HepG2 (cell line): ENCODE data around the gene SGMS1. TPM values are rescaled to one million over a fixed set of nuclear protein-coding genes. Genes with fewer than 3 reads are reported as not detected.

Source experiments
- ARNT ChIP-seq: fragments of 450-650 bp; IDR thresholded peaks from 2 replicates; pipeline ENCODE4 v1.6.1; 2017
- CBFB ChIP-seq: sonication (generic); formaldehyde crosslinking; IDR thresholded peaks from 2 replicates; pipeline ENCODE4 v1.4.0; 2020; ENCODE audit warnings: missing genetic modification reagents
- DPF2 ChIP-seq: sonication (generic); formaldehyde crosslinking; IDR thresholded peaks from 2 replicates; pipeline ENCODE4 v1.4.0; 2020; ENCODE audit warnings: mild to moderate bottlenecking, low read depth, missing genetic modification reagents, borderline replicate concordance
- EP300 ChIP-seq, 3 experiments: sonication (generic) in 1 of 3; formaldehyde crosslinking in 1 of 3; IDR thresholded peaks; 2 replicates each; pipeline versions ENCODE4 v1.5.1 to v1.6.1; 2011 to 2020; ENCODE audit warnings: low read depth in 2 of 3, low read length in 2 of 3, borderline replicate concordance in 1 of 3, improper control_type of control experiment in 1 of 3, mild to moderate bottlenecking in 1 of 3, missing genetic modification reagents in 1 of 3, moderate library complexity in 1 of 3
- FIP1L1 ChIP-seq: fragments of 200-400 bp; formaldehyde crosslinking; IDR thresholded peaks from 2 replicates; pipeline ENCODE4 v1.6.1; 2018; ENCODE audit warnings: low read depth, mild to moderate bottlenecking, low read length, moderate library complexity, borderline replicate concordance; ENCODE audit not compliant: insufficient read depth
- FUBP1 ChIP-seq: sonication (generic); formaldehyde crosslinking; IDR thresholded peaks from 2 replicates; pipeline ENCODE4 v1.5.1; 2020; ENCODE audit warnings: missing genetic modification reagents, mild to moderate bottlenecking, borderline replicate concordance
- HNF4A ChIP-seq: sonication (generic); formaldehyde crosslinking; IDR thresholded peaks from 2 replicates; pipeline ENCODE4 v1.4.0; 2020; ENCODE audit warnings: missing genetic modification reagents
- LCORL ChIP-seq, 2 experiments: fragments of 450-650 bp in 1 of 2; sonication (generic) in 1 of 2; formaldehyde crosslinking in 1 of 2; IDR thresholded peaks; 2 replicates each; pipeline versions ENCODE4 v1.5.0 to v1.6.1; 2017 to 2020; ENCODE audit warnings: antibody characterized with exemption in 1 of 2, missing genetic modification reagents in 1 of 2
- LRRFIP1 ChIP-seq: sonication (generic); formaldehyde crosslinking; conservative IDR thresholded peaks from 2 replicates; pipeline ENCODE4 v1.4.0; 2020; ENCODE audit warnings: missing genetic modification reagents
- MZF1 ChIP-seq: sonication (generic); formaldehyde crosslinking; IDR thresholded peaks from 2 replicates; pipeline ENCODE4 v1.8.1; 2023; ENCODE audit warnings: mild to moderate bottlenecking, missing genetic modification reagents, borderline replicate concordance
- PAX8 ChIP-seq: sonication (generic); formaldehyde crosslinking; IDR thresholded peaks from 2 replicates; pipeline ENCODE4 v1.8.0; 2022; ENCODE audit warnings: mild to moderate bottlenecking, missing genetic modification reagents, borderline replicate concordance
- SETDB1 ChIP-seq: sonication (generic); formaldehyde crosslinking; IDR thresholded peaks from 2 replicates; pipeline ENCODE4 v1.5.1; 2020; ENCODE audit warnings: missing genetic modification reagents, mild to moderate bottlenecking, borderline replicate concordance
- THYN1 ChIP-seq: sonication (generic); formaldehyde crosslinking; IDR thresholded peaks from 2 replicates; pipeline ENCODE4 v1.8.1; 2023; ENCODE audit warnings: low read depth, mild to moderate bottlenecking, moderate library complexity, missing genetic modification reagents, borderline replicate concordance
- TOPORS ChIP-seq: sonication (generic); formaldehyde crosslinking; IDR thresholded peaks from 2 replicates; pipeline ENCODE4 v1.8.0; 2023; ENCODE audit warnings: mild to moderate bottlenecking, missing genetic modification reagents
- ZNF253 ChIP-seq: sonication (generic); formaldehyde crosslinking; IDR thresholded peaks from 2 replicates; pipeline ENCODE4 v1.8.0; 2022; ENCODE audit warnings: mild to moderate bottlenecking, missing genetic modification reagents, borderline replicate concordance
- ZNF33A ChIP-seq: sonication (generic); formaldehyde crosslinking; IDR thresholded peaks from 2 replicates; pipeline ENCODE4 v1.5.1; 2020; ENCODE audit warnings: missing genetic modification reagents, mild to moderate bottlenecking, moderate library complexity, borderline replicate concordance
- ZNF7 ChIP-seq: IDR thresholded peaks from 2 replicates; pipeline ENCODE4 v1.6.1; 2016; ENCODE audit warnings: missing biosample characterization, missing genetic modification reagents
- ZNF761 ChIP-seq: sonication (generic); formaldehyde crosslinking; conservative IDR thresholded peaks from 2 replicates; pipeline ENCODE4 v1.4.0; 2020; ENCODE audit warnings: mild to moderate bottlenecking, missing genetic modification reagents
- polyA plus RNA-seq, 8 experiments: library from polyadenylated mRNA; depleted of rRNA in 3 of 8; stranded (reverse) in 7 of 8; unstranded in 1 of 8; fragments of >200 nt; fragmentation: Illumina TruSeq in 4 of 8; extraction: Trizol in 4 of 8; gene quantifications; 2 replicates each; pipeline versions ENCODE4 v1.2.1 to v1.2.3, GENCODE V29; 2011 to 2016; ENCODE audit warnings: low read depth in 4 of 8, missing spikeins in 1 of 8, mixed read lengths in 1 of 8; ENCODE audit not compliant: insufficient read depth in 1 of 8
- total RNA-seq, 5 experiments: library from RNA; depleted of rRNA; stranded (reverse); fragments of >200 nt; fragmentation: Illumina TruSeq; extraction: Trizol; gene quantifications; 2 replicates each; pipeline ENCODE4 v1.2.3, GENCODE V29; 2016; ENCODE audit warnings: low read depth in 1 of 5
- TF ChIP-seq, protein P1 (sequence below): IDR thresholded peaks from 2 replicates; pipeline ENCODE4 v1.6.1; 2018; ENCODE audit warnings: missing genetic modification reagents, mild to moderate bottlenecking, missing compliant biosample characterization
- TF ChIP-seq, protein P2 (sequence below): sonication (generic); formaldehyde crosslinking; IDR thresholded peaks from 2 replicates; pipeline ENCODE4 v1.9.0; 2021; ENCODE audit warnings: missing genetic modification reagents, mild to moderate bottlenecking, borderline replicate concordance
- TF ChIP-seq, protein P3 (sequence below): sonication (generic); formaldehyde crosslinking; IDR thresholded peaks from 2 replicates; pipeline ENCODE4 v1.4.0; 2020; ENCODE audit warnings: mild to moderate bottlenecking, missing genetic modification reagents

Gene SGMS1
- total and polyA plus RNA-seq, 2 of the 13 experiments (the other 11 are each of a cell fraction or from before 2014, with no cell fraction given) = 6.5 to 15.1 TPM

DNA sequence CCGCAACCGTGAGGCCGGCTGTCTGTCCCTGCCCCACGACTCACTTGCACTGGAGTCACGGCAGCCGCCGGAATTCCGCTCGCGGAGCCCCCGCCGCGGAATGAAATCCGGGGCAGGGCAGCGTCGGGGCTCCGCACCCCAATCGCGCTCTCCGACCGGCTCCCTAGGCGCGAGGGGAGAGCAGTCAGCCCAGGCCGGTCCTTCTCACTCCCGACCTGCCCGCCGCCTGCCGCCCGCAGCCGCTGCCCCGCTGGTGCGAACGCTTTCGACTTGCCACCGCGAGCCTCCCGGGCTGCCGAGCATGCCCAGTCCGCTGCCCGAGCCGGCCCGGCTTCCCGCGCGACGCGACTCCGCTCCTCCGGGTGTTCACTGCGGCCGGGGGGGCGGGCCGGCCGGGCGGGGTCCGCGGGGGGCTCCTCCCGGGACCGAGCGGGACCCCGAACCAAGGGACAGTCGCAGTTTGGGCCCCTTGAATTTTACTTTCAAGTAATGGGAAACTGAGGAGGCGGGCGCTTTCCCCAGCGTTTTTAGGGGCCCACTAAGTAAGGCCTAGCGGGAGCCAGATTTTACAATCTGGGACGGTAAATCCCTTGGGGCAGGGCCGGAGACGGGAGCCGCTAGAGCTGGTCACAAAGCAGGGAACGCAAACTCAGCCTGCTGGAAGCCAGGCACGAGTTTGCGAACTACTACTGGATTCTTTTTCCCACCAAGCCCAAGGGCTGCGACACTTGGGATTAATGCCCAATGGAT lies at the start of gene SGMS1 (continued):
- TF ChIP-seq LRRFIP1 (CRISPR knock-in tag) (no peak), ZNF253 (CRISPR knock-in tag) (no peak), SETDB1 (CRISPR knock-in tag) (no peak), ZNF7 (CRISPR knock-in tag) (no peak), PAX8 (CRISPR knock-in tag) (no peak), TOPORS (CRISPR knock-in tag) (no peak), EP300 (IDR thresholded peaks at IDR 0.05; ENCODE audit: low read depth in 2 of 2, low read length in 2 of 2) (no peak), EP300 (CRISPR knock-in tag; IDR thresholded peaks at IDR 0.05; ENCODE audit: borderline replicate concordance) (no peak), LCORL (IDR thresholded peaks at IDR 0.05) (no peak), LCORL (CRISPR knock-in tag; IDR thresholded peaks at IDR 0.05) (peak; percentile 15; the same call in 1 of the 2 replicates), ZNF761 (CRISPR knock-in tag) (peak; percentile 44; the same call in 1 of the 2 replicates), THYN1 (CRISPR knock-in tag) (no peak), FUBP1 (CRISPR knock-in tag) (no peak), ARNT (no peak), ZNF33A (CRISPR knock-in tag) (no peak), FIP1L1 (no peak), HNF4A (CRISPR knock-in tag) (no peak), MZF1 (no peak), CBFB (CRISPR knock-in tag) (peak; percentile 31; the same call in 1 of the 2 replicates), DPF2 (CRISPR knock-in tag) (no peak)
- TF ChIP-seq, protein P1, sequence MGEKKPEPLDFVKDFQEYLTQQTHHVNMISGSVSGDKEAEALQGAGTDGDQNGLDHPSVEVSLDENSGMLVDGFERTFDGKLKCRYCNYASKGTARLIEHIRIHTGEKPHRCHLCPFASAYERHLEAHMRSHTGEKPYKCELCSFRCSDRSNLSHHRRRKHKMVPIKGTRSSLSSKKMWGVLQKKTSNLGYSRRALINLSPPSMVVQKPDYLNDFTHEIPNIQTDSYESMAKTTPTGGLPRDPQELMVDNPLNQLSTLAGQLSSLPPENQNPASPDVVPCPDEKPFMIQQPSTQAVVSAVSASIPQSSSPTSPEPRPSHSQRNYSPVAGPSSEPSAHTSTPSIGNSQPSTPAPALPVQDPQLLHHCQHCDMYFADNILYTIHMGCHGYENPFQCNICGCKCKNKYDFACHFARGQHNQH (CRISPR knock-in tag) = no peak
- TF ChIP-seq, protein P2, sequence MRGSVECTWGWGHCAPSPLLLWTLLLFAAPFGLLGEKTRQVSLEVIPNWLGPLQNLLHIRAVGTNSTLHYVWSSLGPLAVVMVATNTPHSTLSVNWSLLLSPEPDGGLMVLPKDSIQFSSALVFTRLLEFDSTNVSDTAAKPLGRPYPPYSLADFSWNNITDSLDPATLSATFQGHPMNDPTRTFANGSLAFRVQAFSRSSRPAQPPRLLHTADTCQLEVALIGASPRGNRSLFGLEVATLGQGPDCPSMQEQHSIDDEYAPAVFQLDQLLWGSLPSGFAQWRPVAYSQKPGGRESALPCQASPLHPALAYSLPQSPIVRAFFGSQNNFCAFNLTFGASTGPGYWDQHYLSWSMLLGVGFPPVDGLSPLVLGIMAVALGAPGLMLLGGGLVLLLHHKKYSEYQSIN (CRISPR knock-in tag) = no peak
- TF ChIP-seq, protein P3, sequence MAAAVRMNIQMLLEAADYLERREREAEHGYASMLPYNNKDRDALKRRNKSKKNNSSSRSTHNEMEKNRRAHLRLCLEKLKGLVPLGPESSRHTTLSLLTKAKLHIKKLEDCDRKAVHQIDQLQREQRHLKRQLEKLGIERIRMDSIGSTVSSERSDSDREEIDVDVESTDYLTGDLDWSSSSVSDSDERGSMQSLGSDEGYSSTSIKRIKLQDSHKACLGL = 0 out of 2 replicates have a peak, but pooled peaks have one; percentile 26
